ENCODE data around the gene ENPP4.

GRCh38 chr6:46160102-46160501 lies 30.3 kb downstream of the ENPP4 start:
- TF ChIP-seq CTCF (conservative IDR thresholded peaks at IDR 0.05; ENCODE audit: low read depth, low read length) (no peak), EZH2 (IDR thresholded peaks at IDR 0.05; ENCODE audit: borderline replicate concordance, low read depth, low read length, poor library complexity, severe bottlenecking) (no peak)

Data from A673 (cell line).